SJCRH30 (cell line): ENCODE measurements around the gene MUCL3. TPM values are rescaled to one million over a fixed set of nuclear protein-coding genes. Genes with fewer than 3 reads are reported as not detected.
A peak's percentile ranks its signal among the peaks of the same experiment; 100 is the strongest.
"Not testable (repeated sequence)": the region's sequence is repeated elsewhere in the genome, so short reads cannot be mapped to it uniquely, and the experiment has no call there.

Source experiments
- DNase-seq, 2 experiments: peaks; one replicate each; pipeline ENCODE4 v3.0.0-alpha.2; 2015 to 2020
- H3K27ac ChIP-seq: fragments of 250-450 bp; sonication (Bioruptor Pico); 2 replicates; pipeline ENCODE4 v1.5.1; 2020; ENCODE audit warnings: mild to moderate bottlenecking, moderate library complexity
- H3K27me3 ChIP-seq: fragments of 250-450 bp; sonication (Bioruptor Pico); 2 replicates; pipeline ENCODE4 v1.5.1; 2020; ENCODE audit warnings: mild to moderate bottlenecking, moderate library complexity
- H3K36me3 ChIP-seq: fragments of 250-450 bp; sonication (Bioruptor Pico); 2 replicates; pipeline ENCODE4 v1.5.1; 2020; ENCODE audit warnings: mild to moderate bottlenecking, moderate library complexity
- H3K4me1 ChIP-seq: fragments of 250-450 bp; sonication (Bioruptor Pico); 2 replicates; pipeline ENCODE4 v1.5.1; 2020; ENCODE audit warnings: mild to moderate bottlenecking, moderate library complexity
- H3K4me3 ChIP-seq: fragments of 250-450 bp; sonication (Bioruptor Pico); 2 replicates; pipeline ENCODE4 v1.5.1; 2020; ENCODE audit warnings: mild to moderate bottlenecking, moderate library complexity
- H3K9me3 ChIP-seq: fragments of 250-450 bp; sonication (Bioruptor Pico); replicated peaks from 2 replicates; pipeline ENCODE4 v1.5.1; 2020; ENCODE audit warnings: mild to moderate bottlenecking, moderate library complexity
- total RNA-seq: library from RNA; depleted of rRNA; stranded (reverse); fragments of >200 nt; shearing (Covaris generic); gene quantifications from 2 replicates; pipeline ENCODE4 v1.2.3, GENCODE V29; 2014

Gene MUCL3
- total RNA-seq, 1 experiment from 2014 or later, result not detected

DNA sequence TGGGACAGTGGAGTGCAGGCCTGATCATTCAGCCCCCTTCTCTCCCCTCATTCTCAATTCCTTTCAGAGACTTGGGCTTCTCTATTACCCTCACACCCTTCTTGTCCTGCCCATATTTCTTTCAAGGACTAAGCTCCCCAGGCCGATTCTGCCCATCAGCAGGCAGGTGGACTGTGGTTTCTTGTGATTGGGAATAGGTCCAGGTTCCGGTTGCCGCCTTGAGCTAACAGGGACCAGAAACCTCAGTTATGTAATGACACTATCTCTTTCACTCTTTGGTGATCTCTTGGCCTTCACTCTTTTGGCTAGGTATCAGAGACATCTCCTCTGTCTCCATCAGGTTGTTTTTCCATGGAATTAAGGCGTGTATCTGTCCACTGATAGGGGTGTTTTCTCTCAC lies 6.5 kb downstream of the MUCL3 start:
- Histone ChIP-seq H3K36me3 (no peaks in the 10 kb centered on the region), H3K9me3 (no peaks in the 10 kb centered on the region), H3K27me3 (no peaks in the 10 kb centered on the region), H3K4me3 (no peak overlapping the region), H3K27ac (no peak overlapping the region), H3K4me1 (no peaks in the 10 kb centered on the region; the same call in 1 of the 2 replicates)
- no peak for DNase-seq

DNA sequence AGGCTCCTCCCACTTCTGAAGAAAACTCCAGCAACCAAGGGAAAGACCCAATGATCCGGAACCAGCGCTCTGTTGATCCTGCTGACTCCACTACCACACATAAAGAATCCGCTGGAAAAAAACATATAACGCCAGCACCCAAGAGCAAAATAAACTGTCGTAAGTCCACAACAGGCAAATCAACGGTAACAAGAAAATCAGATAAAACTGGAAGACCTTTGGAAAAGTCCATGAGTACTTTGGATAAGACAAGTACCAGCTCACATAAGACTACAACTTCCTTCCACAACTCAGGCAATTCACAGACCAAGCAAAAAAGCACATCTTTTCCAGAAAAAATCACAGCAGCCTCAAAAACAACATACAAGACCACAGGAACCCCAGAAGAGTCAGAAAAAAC lies 8.0 kb downstream of the MUCL3 start:
- Histone ChIP-seq H3K27me3 (no peaks in the 10 kb centered on the region), H3K36me3 (no peaks in the 10 kb centered on the region), H3K4me1 (no peaks in the 10 kb centered on the region), H3K4me3 (no peak overlapping the region), H3K27ac (no peak overlapping the region), H3K9me3 (no peaks in the 10 kb centered on the region)
- DNase-seq, result no peak

DNA sequence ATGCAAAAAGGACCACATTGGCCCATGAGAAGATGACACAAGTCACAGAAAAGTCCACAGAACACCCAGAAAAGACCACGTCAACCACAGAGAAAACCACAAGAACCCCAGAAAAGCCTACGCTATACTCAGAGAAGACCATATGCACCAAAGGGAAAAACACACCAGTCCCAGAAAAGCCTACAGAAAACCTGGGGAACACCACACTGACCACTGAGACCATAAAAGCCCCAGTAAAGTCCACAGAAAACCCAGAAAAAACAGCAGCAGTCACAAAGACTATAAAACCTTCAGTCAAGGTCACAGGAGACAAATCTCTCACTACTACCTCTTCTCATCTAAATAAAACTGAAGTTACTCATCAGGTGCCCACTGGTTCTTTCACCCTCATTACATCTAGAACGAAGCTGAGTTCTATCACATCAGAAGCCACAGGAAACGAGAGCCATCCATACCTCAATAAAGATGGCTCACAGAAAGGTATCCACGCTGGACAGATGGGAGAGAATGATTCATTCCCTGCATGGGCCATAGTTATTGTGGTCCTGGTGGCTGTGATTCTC lies 11.2 kb downstream of the MUCL3 start:
- H3K27me3 ChIP-seq, result peaks cover 4% of the 10 kb centered on the region; the same call in 1 of the 2 replicates
- no peaks in the 10 kb centered on the region for H3K36me3 ChIP-seq
- no peak overlapping the region for H3K4me3 ChIP-seq
- DNase-seq, result no peak
- H3K9me3 ChIP-seq, result no peaks in the 10 kb centered on the region
- peaks cover 5% of the 10 kb centered on the region for H3K4me1 ChIP-seq
- no peak overlapping the region for H3K27ac ChIP-seq

DNA sequence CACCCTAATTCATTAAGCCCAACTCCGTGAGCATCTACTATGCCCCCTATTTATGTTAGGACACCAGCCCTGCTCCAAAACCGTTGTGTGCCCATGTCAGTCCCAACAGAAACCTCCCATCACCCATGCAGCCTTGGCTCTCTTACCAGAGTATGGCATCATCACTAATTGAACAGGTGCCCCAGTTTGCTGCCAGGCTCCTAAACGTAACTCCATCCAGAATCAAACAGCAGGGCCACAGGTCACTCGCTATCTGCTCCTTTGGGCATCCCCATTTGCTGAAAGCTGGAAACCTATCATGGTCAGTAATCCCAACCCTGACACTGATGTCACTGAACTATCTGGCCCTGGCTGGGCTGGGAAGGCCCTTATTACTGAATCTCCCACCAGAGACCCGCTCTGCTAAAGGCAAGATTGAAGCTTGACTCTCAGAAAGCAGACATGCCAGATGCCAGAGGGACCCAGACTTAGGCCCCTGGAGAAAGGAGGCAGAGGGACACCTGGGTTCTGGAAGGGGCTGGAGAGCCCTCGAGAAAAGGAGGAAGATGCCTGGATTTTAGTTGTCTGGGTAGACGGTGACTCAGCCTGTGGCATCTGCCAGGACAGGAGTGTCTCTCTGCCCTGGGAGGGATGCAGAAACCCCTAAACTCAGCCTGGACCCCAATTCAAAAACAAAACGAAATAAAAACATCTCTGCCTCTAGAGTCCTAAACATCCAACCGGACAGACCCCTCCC lies 14.0 kb downstream of the MUCL3 start:
- Histone ChIP-seq H3K4me3 (peak overlapping the region; percentile 56), H3K27me3 (peaks cover 4% of the 10 kb centered on the region; the same call in 1 of the 2 replicates), H3K36me3 (no peaks in the 10 kb centered on the region)

DNA sequence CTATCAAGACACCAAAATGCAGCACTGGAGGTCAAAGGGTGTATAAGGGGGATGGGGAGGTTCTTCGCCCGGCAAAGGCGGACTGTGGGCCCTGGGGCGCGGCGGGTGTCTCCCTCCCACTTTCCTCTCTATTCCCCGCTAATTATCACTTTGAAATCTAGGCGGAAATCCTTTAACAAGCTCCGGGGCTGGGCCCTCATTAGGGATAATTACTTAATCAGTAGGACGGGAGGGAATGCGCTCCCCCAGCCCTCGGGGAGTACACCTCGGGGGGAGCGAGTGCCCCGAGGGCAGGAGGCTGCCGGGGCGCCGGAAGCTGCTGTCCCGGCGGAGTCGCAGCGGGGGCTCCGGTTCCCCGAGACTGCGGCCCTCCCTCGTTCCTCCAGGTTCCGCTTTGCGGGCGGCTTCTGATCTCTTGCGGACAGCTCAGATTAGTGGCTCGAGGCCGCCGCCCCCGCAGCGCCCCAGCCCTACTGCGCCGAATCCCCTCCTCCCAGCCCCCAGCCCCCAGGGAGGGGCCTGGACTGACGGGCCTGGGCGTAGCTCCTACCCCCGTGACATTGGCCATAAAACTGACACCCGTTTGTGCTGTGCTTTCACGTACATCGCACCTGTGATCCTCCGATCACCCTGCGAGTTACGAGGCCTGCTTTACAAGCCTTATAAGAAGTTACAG lies 14.7 kb downstream of the MUCL3 start:
- Histone ChIP-seq H3K27me3 (peaks cover 4% of the 10 kb centered on the region; the same call in 1 of the 2 replicates), H3K9me3 (no peaks in the 10 kb centered on the region), H3K4me1 (peaks cover 5% of the 10 kb centered on the region), H3K27ac (no peak overlapping the region), H3K4me3 (peak overlapping the region; percentile 56), H3K36me3 (no peaks in the 10 kb centered on the region)
- DNase-seq, result peak; percentile 67 to 70

More for the DNA sequence above, 14.0 kb downstream of the MUCL3 start:
- Histone ChIP-seq H3K4me1 (peaks cover 5% of the 10 kb centered on the region), H3K9me3 (no peaks in the 10 kb centered on the region), H3K27ac (no peak overlapping the region)
- DNase-seq, result peak in 1 of 2 experiments; percentile 6

DNA sequence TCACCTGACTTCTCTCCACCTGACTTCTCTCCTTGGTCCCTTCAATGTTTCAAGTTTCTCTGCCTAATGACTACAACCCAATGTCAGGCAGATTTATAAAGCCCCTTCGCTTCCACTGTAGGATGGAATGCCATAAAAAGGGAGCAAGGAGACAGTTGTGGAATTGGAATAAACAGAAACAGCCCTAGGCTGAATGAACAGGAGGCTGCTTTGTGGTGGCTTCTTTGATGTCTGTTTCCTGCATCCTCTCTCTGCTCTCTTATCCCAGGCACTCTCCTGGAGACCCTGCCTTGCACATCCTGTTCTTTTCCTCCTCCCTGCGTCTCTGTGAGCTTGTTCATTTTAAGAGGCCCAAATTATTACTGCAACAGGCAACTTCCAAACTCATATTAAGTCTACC lies 16.9 kb downstream of the MUCL3 start:
- Histone ChIP-seq H3K9me3 (no peaks in the 10 kb centered on the region), H3K27ac (no peak overlapping the region), H3K36me3 (no peaks in the 10 kb centered on the region), H3K4me3 (no peak overlapping the region), H3K4me1 (peaks cover 5% of the 10 kb centered on the region), H3K27me3 (peaks cover 4% of the 10 kb centered on the region; the same call in 1 of the 2 replicates)
- no peak for DNase-seq

DNA sequence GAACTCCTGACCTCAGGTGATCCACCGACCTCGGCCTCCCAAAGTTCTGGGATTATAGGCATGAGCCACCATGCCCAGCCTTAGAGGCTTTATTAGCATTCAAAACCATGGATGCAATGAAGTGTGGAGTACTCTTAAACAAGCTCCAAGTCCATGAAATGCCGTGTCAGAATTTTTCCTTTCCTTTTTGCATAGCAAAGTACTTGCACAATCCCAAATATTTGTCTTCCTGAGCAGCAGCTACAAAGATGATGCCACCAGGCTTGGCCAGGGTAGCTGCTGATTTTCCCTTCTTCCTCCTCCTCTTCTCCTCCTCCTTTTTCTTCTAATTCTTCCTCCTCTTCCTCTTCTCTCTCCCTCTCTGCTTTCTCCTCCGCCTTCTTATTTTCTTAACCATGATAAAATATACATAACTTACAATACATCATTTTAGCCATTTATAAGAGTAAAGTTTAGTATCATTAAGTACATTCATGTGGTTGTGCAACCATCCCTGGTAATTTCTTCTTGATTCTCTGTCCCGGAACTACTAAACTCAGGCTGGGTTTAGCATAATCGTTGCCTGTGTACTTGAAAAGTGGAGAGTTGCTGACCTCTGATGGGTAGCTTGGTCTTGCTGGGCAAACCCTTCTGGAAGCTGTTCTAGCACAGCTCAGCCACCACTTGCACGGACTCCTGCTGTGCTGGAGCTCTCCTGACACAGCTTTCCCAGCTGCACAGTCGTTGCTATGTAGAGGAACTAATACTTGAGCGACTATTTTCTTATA lies 20.3 kb downstream of the MUCL3 start:
- no peak for DNase-seq
- H3K9me3 ChIP-seq, result no peaks in the 10 kb centered on the region
- no peaks in the 10 kb centered on the region; the same call in 1 of the 2 replicates for H3K27me3 ChIP-seq
- H3K36me3 ChIP-seq, result no peaks in the 10 kb centered on the region
- H3K4me1 ChIP-seq, result no peaks in the 10 kb centered on the region
- H3K4me3 ChIP-seq, result no peak overlapping the region
- H3K27ac ChIP-seq, result no peak overlapping the region

DNA sequence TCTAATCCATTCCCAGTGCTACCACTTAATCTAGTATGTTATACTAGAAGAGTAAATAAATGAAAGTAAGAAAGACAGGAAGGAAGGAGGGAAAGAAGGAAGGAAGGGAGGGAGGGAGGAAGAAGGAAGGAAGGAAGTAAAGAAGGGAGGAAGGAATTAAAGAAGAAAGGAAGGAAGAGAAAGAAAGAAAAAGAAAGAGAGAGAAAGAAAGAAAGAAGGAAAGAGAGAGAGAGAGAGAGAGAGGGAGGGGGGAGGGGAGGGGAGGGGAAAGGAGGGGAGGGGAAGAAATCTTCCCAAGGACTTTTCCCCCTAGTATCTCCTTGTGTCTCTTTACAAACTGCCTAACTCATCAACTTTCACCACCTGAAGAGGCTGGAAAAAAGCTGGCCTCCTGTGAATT lies 21.9 kb downstream of the MUCL3 start:
- H3K9me3 ChIP-seq, result no peaks in the 10 kb centered on the region
- H3K27ac ChIP-seq, result no peak overlapping the region
- H3K4me1 ChIP-seq, result no peaks in the 10 kb centered on the region
- H3K36me3 ChIP-seq, result no peaks in the 10 kb centered on the region
- no peak for DNase-seq
- no peak overlapping the region for H3K4me3 ChIP-seq
- H3K27me3 ChIP-seq, result no peaks in the 10 kb centered on the region

DNA sequence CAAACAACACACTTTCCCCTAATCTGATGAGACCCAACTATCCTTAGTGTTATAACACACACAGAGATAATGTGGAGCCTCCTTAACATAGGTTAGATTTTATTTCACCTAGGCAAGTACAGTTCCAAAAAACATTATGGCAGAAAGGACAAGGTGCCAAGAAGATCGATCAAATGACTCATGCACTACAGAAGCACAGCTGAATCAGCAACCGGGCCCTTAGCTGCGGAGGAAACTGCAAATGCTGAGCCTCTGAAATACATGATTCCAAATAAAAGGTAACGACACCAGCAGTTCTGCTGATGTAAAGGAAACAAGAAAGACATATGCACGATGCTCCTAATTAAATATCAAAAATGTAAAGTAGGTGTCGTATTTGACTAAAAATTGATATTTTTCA lies 22.9 kb downstream of the MUCL3 start:
- no peaks in the 10 kb centered on the region for H3K4me1 ChIP-seq
- no peaks in the 10 kb centered on the region for H3K9me3 ChIP-seq
- H3K4me3 ChIP-seq, result no peak overlapping the region
- no peaks in the 10 kb centered on the region for H3K36me3 ChIP-seq
- H3K27ac ChIP-seq, result no peak overlapping the region
- no peak for DNase-seq
- H3K27me3 ChIP-seq, result no peaks in the 10 kb centered on the region

DNA sequence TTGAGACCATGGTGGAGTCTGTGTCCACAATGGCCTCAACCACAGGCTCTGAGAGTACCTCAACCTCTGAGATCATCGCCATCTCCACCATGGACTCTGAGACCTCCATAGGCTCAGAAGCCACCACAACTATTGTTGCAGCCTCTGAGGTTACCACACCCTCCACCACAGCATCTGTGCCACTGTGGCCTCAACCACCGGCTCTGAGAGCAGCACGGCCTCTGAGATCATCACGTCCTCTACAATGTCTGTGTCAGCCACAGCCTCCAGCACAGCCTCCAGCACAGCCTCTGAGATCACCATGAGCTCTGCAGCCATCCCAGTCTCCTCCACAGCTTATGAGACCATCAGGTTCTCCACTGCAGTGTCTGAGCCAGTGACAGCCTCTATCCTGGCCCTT lies 23.3 kb downstream of the MUCL3 start:
- H3K27me3 ChIP-seq, result no peaks in the 10 kb centered on the region
- no peaks in the 10 kb centered on the region for H3K4me1 ChIP-seq
- no peaks in the 10 kb centered on the region for H3K9me3 ChIP-seq
- DNase-seq, result no peak
- H3K27ac ChIP-seq, result no peak overlapping the region
- no peak overlapping the region for H3K4me3 ChIP-seq
- H3K36me3 ChIP-seq, result no peaks in the 10 kb centered on the region

DNA sequence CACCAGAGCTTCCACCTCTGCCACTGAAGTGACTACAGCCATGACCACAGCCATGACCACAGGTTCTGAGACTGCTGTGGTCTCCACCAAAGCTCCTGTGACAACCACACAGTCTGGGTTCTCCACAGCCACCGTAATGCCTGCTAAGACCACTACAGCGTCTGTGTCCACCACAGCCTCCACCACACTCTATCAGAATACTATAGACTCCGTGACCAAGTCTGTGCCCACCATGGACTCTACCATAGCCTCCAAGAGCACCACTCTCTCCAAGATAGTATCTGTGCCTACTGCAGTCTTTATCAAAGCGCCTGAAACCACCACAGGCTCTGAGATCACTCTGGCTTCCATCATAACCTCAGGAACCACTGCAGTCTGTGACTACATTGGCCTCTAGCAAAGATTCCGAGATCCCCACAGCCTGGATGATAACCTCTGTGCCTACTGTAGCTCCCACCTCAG lies 24.4 kb downstream of the MUCL3 start:
- H3K27ac ChIP-seq, result no peak overlapping the region
- H3K36me3 ChIP-seq, result no peaks in the 10 kb centered on the region
- no peaks in the 10 kb centered on the region for H3K4me1 ChIP-seq
- no peak for DNase-seq
- H3K9me3 ChIP-seq, result no peaks in the 10 kb centered on the region
- H3K4me3 ChIP-seq, result no peak overlapping the region
- H3K27me3 ChIP-seq, result no peaks in the 10 kb centered on the region

DNA sequence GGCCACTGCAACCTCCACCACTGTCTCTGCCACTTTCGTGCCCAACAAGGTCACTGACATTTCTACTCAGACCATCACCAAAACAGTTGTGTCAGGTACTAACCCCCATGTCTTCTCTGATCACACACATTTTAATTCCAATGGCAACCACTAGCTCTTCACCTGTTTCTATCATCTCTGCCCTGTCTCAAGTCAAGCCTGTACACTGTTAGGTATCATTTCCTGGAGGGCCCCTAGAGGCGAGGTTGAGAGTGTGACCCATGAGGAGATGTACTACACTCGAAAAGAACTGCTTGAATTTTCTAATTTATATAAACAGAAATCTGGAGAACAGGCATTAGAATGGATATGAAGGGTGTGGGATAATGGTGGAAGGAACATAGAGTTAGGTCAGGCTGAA lies 25.4 kb downstream of the MUCL3 start:
- no peaks in the 10 kb centered on the region for H3K4me1 ChIP-seq
- no peaks in the 10 kb centered on the region for H3K9me3 ChIP-seq
- no peaks in the 10 kb centered on the region for H3K27me3 ChIP-seq
- no peak overlapping the region for H3K4me3 ChIP-seq
- DNase-seq, result no peak
- H3K27ac ChIP-seq, result no peak overlapping the region
- H3K36me3 ChIP-seq, result no peaks in the 10 kb centered on the region

DNA sequence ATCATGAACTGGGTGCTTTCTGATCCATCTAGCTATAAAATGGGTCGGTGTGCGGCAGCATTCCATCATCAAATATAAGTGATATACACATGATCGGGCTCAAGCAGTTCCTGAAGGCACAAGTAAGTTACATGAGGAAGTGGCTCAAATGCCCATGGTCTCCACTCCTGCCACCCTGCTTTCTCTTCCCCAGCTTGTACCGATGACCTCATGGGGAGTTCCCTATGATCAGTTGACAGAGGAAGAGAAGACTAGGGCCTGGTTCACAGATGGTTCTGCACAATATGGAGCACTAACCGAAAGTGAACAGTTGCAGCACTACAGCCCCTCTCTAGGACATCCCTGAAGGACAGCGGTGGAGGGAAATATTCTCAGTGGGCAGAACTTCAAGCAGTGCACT lies 28.4 kb downstream of the MUCL3 start:
- not testable (repeated sequence) for H3K27ac ChIP-seq, DNase-seq, H3K4me3 ChIP-seq, H3K27me3 ChIP-seq, H3K9me3 ChIP-seq, H3K36me3 ChIP-seq, H3K4me1 ChIP-seq

DNA sequence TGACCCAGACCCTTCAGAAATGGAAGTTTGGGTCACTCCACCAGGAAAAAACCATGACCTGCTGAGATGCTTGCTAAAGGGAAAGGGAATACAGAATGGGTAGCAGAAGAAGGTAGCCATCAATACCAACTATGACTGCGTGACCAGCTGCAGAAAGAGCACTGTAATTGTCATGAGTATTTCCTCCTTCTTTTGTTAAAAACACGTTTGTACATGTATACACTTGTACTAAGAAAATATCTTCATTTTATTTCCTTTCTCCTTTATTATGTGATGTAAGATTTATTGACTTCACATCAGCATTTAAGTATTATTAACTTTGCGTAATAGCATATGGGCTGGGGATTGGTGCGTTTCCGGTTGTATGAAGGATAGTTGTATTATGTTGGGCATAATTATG lies 30.2 kb downstream of the MUCL3 start:
- Histone ChIP-seq H3K27me3 (no peaks in the 10 kb centered on the region), H3K36me3 (no peaks in the 10 kb centered on the region), H3K27ac (no peak overlapping the region), H3K4me3 (no peak overlapping the region), H3K9me3 (no peaks in the 10 kb centered on the region), H3K4me1 (no peaks in the 10 kb centered on the region)
- DNase-seq, result no peak

DNA sequence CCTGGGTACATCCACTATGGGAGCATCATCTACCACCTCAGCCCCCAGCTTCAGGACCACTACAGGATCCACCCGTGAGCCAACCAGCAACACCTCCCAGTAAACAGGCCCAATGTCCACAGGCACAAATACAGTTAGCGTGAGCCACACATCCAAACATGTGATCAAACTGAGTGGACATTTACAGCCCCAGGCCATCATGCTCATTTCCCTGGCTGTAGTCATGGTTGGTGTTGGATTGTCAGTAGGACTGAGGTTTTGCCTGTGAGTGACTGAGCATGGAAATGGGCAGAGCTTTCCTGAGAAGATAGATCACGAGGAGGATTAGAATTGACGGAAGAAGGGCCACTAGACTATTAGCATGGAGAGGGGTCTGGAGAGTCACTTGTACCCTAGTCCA lies 32.0 kb downstream of the MUCL3 start:
- no peak overlapping the region for H3K4me3 ChIP-seq
- H3K9me3 ChIP-seq, result no peaks in the 10 kb centered on the region
- DNase-seq, result no peak
- H3K36me3 ChIP-seq, result no peaks in the 10 kb centered on the region
- H3K27me3 ChIP-seq, result no peaks in the 10 kb centered on the region
- no peaks in the 10 kb centered on the region for H3K4me1 ChIP-seq
- H3K27ac ChIP-seq, result no peak overlapping the region
